Right lobe of liver (tissue), 6 donors: ENCODE data around the gene RBM19. TPM values are rescaled to one million over a fixed set of nuclear protein-coding genes. Genes with fewer than 3 reads are reported as not detected.

Source experiments
- ATAC-seq, 4 donors: fragments of 200-7000 bp; cut with Tn5 transposase; one replicate each; pipeline ENCODE4 v1.9.1; 2020; ENCODE audit warnings: mild to moderate bottlenecking in 4 of 4, moderate library complexity in 4 of 4
- DNase-seq, 3 donors: peaks; one replicate each; pipeline ENCODE4 v3.0.0-alpha.2; 2020
- H3K27ac ChIP-seq, 3 donors: fragments of 200-600 bp; one replicate each; pipeline ENCODE4 v1.8.0; 2022
- H3K27me3 ChIP-seq, 2 donors: fragments of 200-600 bp; one replicate each; pipeline ENCODE4 v1.8.0; 2022
- H3K36me3 ChIP-seq, 4 donors: fragments of 200-600 bp; sonication (generic) in 1 of 4; one replicate each; pipeline versions ENCODE4 v1.5.1 to v1.8.0; 2017 to 2022; ENCODE audit warnings: control low read depth in 1 of 4
- H3K4me1 ChIP-seq, 4 donors: fragments of 200-600 bp; sonication (generic) in 1 of 4; one replicate each; pipeline versions ENCODE4 v1.5.1 to v1.8.0; 2017 to 2022; ENCODE audit warnings: control low read depth in 1 of 4
- H3K4me3 ChIP-seq, 3 donors: fragments of 200-600 bp; one replicate each; pipeline ENCODE4 v1.8.0; 2022
- H3K9me3 ChIP-seq, 4 donors: fragments of 200-600 bp; sonication (generic) in 1 of 4; one replicate each; pipeline versions ENCODE4 v1.5.1 to v1.8.0; 2017 to 2022; ENCODE audit warnings: control low read depth in 1 of 4
- POLR2A ChIP-seq: fragments of 450-650 bp; IDR thresholded peaks from one replicate; pipeline ENCODE4 v1.6.1; 2017; ENCODE audit warnings: antibody characterized with exemption, mild to moderate bottlenecking
- WGBS: methylation state at CpG from one replicate; pipeline ENCODE4 v1.1.6; 2018; ENCODE audit warnings: low coverage, low lambda C conversion rate; ENCODE audit not compliant: insufficient coverage; ENCODE audit errors: missing lambda C conversion rate; 5-methylcytosine and 5-hydroxymethylcytosine counted together
- intact Hi-C, 2 donors: fragments of 100-400 bp; cut with DNase I; formaldehyde crosslinking; loops; one replicate each; pipeline versions ENCODE4 v1.11.2 to v1.14.1; 2022
- total RNA-seq, 6 experiments: library from RNA; depleted of rRNA in 2 of 6; stranded (reverse); fragments of >200 nt in 2 of 6; fragmentation: NEBNext Ultra II Directional in 3 of 6; extraction: Animal tissue kit (Norgen Biotek cat#: 25700) in 3 of 6; gene quantifications; one replicate each; pipeline versions ENCODE4 v1.1.0 to v1.2.4, GENCODE V29; 2016 to 2023
- TF ChIP-seq, protein P1 (sequence below), 4 donors: fragments of 200-600 bp in 3 of 4; fragments of 450-650 bp in 1 of 4; IDR thresholded peaks; one replicate each; pipeline versions ENCODE4 v1.5.1 to v1.8.0; 2016 to 2022; ENCODE audit warnings: antibody characterized with exemption in 4 of 4, mild to moderate bottlenecking in 2 of 4
- donor health status: DM: no; HTN: yes; CAD: no.
- donor health status: DM: no; HTN: no; CAD: no.
- donor health status: DM: no; HTN: no; CAD: no.
- donor health status: DM: no; HTN: yes; CAD: no.
- donor health status: DM: no; HTN: yes; CAD: no.

RBM19 gene
- total RNA-seq, 6 experiments from 2014 or later = 11.3 to 17.2 (median 14.2) TPM

DNA sequence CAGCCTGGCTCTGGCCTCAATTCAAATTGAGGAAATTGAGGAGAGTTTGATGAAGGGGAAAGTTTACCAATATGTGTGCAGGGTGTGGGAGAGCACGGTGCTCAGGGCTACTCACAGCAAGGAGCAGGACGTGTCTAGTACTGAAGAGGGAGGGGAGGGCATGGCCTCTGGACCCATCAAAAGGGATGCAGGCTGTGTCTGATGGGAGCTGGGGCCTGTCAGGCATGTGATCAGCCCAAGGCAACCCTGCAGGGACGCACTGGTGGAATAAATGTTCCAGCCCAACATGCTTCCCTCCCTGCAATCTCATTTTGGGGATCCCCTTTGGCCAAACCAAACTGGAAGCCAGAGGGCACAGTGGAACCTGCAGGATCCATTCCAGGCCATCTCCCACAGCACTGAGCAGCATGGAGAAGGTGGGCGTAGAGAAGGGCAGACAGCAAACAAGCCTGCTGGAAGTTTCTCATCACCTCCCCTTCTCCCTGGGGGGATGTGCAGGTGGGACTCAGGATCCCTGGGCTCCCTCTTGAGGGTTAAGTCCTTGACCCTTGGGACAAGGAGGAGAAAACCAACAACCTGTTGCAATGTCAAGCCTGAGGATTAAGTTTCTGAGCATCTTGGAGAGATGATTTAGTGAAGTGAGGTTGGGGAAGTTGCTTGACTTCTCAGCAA is 17.8 kb upstream of the RBM19 start:
- ATAC-seq = no peak
- no peaks in the 10 kb centered on the region for H3K27me3 ChIP-seq
- intact Hi-C loops = loop anchor here in 1 of 2 donors (10.0 kb wide), 1 partner anchor 521 kb away; no protein-coding TSS in a partner anchor

DNA sequence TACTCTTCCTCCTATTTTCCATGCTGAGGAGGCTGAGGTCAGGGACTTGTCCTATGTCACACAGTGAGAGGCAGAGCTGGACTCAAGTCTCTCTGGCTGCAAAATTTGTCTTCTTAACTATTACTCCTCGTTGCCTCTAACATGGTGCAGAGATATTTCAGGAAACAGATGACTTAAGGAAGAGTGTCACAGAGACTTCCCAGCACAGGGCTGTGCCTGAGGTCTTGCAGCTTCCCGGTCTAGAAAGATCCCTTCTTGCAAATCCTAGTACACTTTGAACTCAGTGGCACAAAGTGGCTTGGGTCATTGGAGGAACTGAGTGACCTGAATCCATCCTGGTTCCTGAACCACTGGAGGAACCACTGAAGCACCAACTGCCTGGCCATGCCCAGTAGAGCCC is 17.1 kb upstream of the RBM19 start:
- ATAC-seq (no peak), DNase-seq (no peak)
- WGBS = 47% methylated on average over 2 of the region's 2 CpGs
- H3K27me3 ChIP-seq = no peaks in the 10 kb centered on the region
- no peaks in the 10 kb centered on the region for H3K4me1 ChIP-seq
- H3K9me3 ChIP-seq = no peaks in the 10 kb centered on the region
- no peak overlapping the region for H3K4me3 ChIP-seq
- intact Hi-C loops = loop anchor here in 1 of 2 donors (10.0 kb wide), 1 partner anchor 522 kb away; no protein-coding TSS in a partner anchor
- H3K27ac ChIP-seq = no peak overlapping the region
- H3K36me3 ChIP-seq = no peaks in the 10 kb centered on the region
- TF ChIP-seq, protein P1, sequence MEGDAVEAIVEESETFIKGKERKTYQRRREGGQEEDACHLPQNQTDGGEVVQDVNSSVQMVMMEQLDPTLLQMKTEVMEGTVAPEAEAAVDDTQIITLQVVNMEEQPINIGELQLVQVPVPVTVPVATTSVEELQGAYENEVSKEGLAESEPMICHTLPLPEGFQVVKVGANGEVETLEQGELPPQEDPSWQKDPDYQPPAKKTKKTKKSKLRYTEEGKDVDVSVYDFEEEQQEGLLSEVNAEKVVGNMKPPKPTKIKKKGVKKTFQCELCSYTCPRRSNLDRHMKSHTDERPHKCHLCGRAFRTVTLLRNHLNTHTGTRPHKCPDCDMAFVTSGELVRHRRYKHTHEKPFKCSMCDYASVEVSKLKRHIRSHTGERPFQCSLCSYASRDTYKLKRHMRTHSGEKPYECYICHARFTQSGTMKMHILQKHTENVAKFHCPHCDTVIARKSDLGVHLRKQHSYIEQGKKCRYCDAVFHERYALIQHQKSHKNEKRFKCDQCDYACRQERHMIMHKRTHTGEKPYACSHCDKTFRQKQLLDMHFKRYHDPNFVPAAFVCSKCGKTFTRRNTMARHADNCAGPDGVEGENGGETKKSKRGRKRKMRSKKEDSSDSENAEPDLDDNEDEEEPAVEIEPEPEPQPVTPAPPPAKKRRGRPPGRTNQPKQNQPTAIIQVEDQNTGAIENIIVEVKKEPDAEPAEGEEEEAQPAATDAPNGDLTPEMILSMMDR (IDR thresholded peaks at IDR 0.05) = no peak
- TF ChIP-seq POLR2A = no peak

More for the DNA sequence above, 17.8 kb upstream of the RBM19 start:
- Histone ChIP-seq H3K4me1 (no peaks in the 10 kb centered on the region), H3K36me3 (no peaks in the 10 kb centered on the region), H3K4me3 (no peak overlapping the region), H3K9me3 (no peaks in the 10 kb centered on the region), H3K27ac (no peak overlapping the region)
- WGBS = 40% methylated on average over 3 of the region's 4 CpGs
- no peak for TF ChIP-seq POLR2A
- no peak for DNase-seq

DNA sequence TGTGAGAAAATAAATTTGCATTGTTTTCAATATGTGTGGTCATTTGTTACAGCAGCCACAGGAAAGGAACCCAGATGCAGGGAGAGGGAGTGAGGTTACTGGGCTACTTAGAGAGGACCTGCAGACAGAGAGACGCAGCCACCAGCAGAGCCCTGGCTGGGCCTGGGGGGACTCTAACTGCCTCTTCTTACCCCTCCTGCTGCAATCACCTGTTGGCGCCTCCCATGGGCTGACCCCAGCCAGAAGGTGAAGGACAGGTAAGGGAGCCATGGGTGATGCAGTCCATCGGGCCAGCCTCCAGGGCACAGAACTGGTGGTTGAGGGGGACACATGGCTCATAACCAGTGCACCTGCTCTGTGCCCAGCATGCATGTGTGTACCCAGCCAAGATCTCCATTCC is 15.8 kb upstream of the RBM19 start:
- Histone ChIP-seq H3K36me3 (no peaks in the 10 kb centered on the region), H3K27ac (no peak overlapping the region), H3K4me3 (no peak overlapping the region), H3K27me3 (no peaks in the 10 kb centered on the region), H3K4me1 (no peaks in the 10 kb centered on the region), H3K9me3 (no peaks in the 10 kb centered on the region)
- DNase-seq = no peak
- no peak for ATAC-seq
- WGBS = 100% methylated on average over 1 of the region's 3 CpGs
- intact Hi-C loops = loop anchor here in 1 of 2 donors (10.0 kb wide), 1 partner anchor 523 kb away; no protein-coding TSS in a partner anchor
- TF ChIP-seq POLR2A = no peak
- TF ChIP-seq, protein P1 (IDR thresholded peaks at IDR 0.05) = no peak

DNA sequence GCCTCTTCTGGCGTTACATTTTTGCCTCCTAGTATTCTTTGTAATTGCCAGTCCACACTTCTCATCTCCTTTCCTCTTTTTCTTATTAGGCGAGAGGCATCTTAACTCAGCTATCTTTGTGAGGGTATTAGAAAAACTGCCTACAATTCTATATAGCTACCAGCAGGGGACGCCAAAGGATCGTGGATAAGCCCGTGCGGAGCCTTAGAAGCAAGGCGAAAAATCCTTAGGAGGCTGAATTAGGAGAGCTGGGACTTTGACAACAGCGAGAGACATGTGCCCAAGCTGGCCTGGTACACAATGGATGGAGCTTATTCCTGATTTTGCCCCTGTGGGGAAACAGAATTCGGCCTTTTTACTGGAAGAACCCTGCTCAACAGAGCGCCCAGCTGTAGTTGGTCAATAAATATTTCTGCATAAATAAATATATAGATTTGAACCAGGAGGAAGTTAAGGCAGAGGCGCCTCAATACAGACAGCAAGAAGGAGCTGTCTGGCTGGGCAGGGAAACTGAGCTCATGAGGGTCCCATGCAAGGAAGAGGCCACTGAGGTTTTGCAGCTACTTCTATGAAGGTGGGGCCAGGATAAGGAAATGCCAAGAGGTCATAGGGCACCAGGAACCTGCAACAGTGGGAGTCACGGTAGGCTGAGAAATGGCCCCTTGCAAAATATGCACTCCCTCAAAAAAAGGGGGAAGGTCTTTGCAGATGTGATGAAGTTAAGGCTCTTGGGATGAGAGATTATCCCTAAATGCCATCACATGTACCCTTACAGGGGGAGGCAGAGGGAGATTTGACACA is 14.6 kb upstream of the RBM19 start:
- WGBS = 8% methylated on average over 12 of the region's 12 CpGs
- DNase-seq = peak in 1 of 3 donors; percentile 52
- ATAC-seq = peak; percentile 88 to 96 (median 90)
- H3K27me3 ChIP-seq = no peaks in the 10 kb centered on the region
- no peak overlapping the region for H3K27ac ChIP-seq
- no peaks in the 10 kb centered on the region for H3K4me1 ChIP-seq
- no peak overlapping the region for H3K4me3 ChIP-seq
- intact Hi-C loops = loop anchor here in 1 of 2 donors (10.0 kb wide), 1 partner anchor 524 kb away; no protein-coding TSS in a partner anchor
- no peaks in the 10 kb centered on the region for H3K9me3 ChIP-seq
- no peaks in the 10 kb centered on the region for H3K36me3 ChIP-seq
- TF ChIP-seq, protein P1 (IDR thresholded peaks at IDR 0.05) = peak; percentile 89 to 96 (median 94)
- TF ChIP-seq POLR2A = no peak

DNA sequence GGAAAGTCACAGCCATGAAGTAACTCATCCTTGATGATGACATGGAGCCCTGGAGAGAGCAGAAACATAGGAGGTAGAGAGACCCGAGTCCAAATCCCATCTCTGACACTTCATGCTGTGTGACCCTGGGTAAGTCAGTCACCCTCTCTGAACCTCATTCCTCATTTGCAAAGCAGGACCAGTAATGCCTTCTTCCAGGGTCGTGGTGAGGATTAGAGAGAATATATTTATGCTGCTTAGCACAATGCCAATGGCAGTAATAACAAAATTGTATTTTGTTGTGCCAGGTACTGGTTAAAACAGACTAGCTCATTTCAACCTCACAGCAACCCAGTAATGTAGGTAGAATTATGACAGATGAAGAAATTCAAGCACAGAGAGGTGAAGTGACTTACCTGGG is 13.9 kb upstream of the RBM19 start:
- ATAC-seq (no peak), DNase-seq (no peak)
- H3K9me3 ChIP-seq = no peaks in the 10 kb centered on the region
- H3K36me3 ChIP-seq = no peaks in the 10 kb centered on the region
- H3K4me3 ChIP-seq = no peak overlapping the region
- TF ChIP-seq, protein P1 (IDR thresholded peaks at IDR 0.05) = no peak
- no peak for TF ChIP-seq POLR2A
- WGBS = 40% methylated on average over 2 of the region's 2 CpGs
- intact Hi-C loops = loop anchor here in 1 of 2 donors (10.0 kb wide), 1 partner anchor 525 kb away; no protein-coding TSS in a partner anchor
- no peaks in the 10 kb centered on the region for H3K27me3 ChIP-seq
- no peak overlapping the region for H3K27ac ChIP-seq
- no peaks in the 10 kb centered on the region for H3K4me1 ChIP-seq
